Fibroblast of mammary gland (primary cell): ENCODE results near the gene CAPG.
"Not testable (repeated sequence)": the region's sequence is repeated elsewhere in the genome, so short reads cannot be mapped to it uniquely, and the experiment has no call there.

Source experiments
- DNase-seq: peaks from one replicate; pipeline ENCODE4 v3.0.0-alpha.2; 2010; ENCODE audit warnings: low read depth
- H3K4me3 ChIP-seq: 2 replicates; pipeline ENCODE4 v1.5.1; 2011; ENCODE audit warnings: low read depth, mild to moderate bottlenecking, low read length, moderate library complexity; ENCODE audit not compliant: control insufficient read depth
- TF ChIP-seq, protein P1 (sequence below): conservative IDR thresholded peaks from 2 replicates; pipeline ENCODE4 v1.5.1; 2011; ENCODE audit warnings: low read depth, low read length, inconsistent platforms; ENCODE audit not compliant: control insufficient read depth, insufficient read depth

The CAPG gene

DNA sequence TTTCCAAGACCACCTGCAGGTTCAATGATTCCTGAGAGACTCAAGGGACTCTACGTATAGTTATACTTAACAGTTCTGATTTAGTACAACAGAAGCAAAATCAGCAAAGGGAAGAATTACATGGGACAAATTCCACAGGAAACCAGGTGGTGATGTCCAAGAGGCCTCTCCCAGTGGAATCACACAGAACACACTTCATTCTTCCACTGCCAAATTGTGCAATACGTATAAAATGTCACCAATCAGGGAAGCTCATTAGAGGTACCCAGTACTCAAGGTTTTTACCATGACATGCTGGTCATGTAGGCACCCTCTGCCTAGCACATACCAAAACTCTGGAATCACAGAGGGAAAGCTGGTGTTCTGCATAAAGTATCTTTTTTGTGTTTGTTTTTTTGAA, 22.4 kb downstream of the CAPG start:
- TF ChIP-seq, protein P1, sequence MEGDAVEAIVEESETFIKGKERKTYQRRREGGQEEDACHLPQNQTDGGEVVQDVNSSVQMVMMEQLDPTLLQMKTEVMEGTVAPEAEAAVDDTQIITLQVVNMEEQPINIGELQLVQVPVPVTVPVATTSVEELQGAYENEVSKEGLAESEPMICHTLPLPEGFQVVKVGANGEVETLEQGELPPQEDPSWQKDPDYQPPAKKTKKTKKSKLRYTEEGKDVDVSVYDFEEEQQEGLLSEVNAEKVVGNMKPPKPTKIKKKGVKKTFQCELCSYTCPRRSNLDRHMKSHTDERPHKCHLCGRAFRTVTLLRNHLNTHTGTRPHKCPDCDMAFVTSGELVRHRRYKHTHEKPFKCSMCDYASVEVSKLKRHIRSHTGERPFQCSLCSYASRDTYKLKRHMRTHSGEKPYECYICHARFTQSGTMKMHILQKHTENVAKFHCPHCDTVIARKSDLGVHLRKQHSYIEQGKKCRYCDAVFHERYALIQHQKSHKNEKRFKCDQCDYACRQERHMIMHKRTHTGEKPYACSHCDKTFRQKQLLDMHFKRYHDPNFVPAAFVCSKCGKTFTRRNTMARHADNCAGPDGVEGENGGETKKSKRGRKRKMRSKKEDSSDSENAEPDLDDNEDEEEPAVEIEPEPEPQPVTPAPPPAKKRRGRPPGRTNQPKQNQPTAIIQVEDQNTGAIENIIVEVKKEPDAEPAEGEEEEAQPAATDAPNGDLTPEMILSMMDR = no peak
- no peak for DNase-seq

DNA sequence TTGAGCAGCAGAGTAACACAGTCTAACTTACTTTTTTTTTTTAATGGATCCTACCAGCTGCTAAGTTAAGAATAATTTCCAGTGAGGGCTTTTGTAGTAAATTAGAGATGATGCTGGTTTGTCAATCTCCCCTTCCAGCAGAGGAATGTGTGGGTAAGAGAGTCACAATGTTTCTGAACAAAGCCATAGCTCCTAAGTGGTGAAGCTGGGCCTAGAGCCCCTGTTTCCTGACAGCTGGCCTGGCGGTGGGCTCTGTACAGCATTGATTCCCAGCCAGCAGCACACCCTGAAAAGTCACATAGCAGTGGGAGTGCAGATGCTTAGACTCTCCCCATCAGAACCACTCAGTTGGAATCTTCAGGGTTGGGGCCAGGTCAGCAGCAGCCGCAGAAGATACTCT, 24.4 kb downstream of the CAPG start:
- no peak for DNase-seq
- TF ChIP-seq, protein P1 = no peak

More for the DNA sequence above, 22.4 kb downstream of the CAPG start:
- H3K4me3 ChIP-seq = no peak overlapping the region

DNA sequence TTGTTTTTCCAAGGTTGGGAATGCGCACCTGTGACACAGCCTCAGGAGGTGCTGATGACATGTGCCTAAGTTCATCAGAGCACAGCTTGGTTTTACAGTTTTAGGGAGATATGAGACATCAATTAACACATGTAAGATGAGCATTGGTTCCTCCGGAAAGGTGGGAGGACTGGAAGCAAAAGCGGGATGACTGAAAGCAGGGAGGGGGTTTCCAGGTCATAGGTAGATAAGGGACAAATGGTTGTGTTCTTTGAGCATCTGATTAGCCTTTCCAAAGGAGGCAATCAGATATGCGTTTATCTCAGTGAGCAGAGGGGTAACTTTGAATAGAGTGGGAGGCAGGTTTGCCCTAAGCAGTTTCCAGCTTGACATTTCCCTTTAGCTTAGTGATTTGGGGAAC, 26.3 kb downstream of the CAPG start:
- TF ChIP-seq, protein P1 = no peak
- H3K4me3 ChIP-seq = no peak overlapping the region
- no peak for DNase-seq

More for the DNA sequence above, 24.4 kb downstream of the CAPG start:
- no peak overlapping the region for H3K4me3 ChIP-seq

DNA sequence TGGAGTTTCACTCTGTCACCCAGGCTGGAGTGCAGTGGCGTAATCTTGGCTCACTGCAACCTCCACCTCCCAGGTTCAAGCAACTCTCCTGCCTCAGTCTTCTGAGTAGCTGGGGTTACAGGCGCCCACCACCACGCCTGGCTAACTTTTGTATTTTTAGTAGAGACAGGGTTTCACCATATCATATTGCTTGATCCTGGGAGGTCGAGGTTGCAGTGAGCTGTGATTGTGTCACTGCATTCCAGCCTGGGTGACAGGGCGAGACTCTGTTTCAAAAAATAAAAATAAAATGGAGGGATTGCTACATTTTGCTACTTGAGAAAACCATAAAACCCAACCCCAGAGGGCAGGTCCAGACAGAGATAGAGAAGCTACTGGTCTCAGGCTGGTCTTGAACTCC, 27.0 kb downstream of the CAPG start:
- peak; percentile 10 for DNase-seq
- H3K4me3 ChIP-seq = not testable (repeated sequence)

DNA sequence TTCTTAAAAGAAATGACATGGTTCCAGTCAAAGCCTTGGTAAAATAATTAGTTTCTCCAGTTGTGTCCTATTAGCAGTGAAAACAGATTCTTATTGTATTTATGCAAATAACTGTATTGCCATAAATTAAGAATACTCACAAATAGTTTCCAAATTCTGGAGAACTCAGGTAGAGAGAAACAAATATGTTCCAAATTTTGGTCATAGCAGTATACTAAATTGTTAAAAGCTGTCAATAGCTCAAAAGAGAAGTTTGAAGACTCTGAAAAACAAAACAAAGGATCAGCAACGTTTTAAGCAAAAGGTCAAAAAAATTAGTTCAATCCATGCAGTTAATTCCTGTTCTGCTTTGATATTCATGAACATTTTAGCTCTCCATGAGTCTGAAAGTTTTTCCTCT, 30.1 kb downstream of the CAPG start:
- DNase-seq = no peak
- H3K4me3 ChIP-seq = no peak overlapping the region
- TF ChIP-seq, protein P1 = no peak

DNA sequence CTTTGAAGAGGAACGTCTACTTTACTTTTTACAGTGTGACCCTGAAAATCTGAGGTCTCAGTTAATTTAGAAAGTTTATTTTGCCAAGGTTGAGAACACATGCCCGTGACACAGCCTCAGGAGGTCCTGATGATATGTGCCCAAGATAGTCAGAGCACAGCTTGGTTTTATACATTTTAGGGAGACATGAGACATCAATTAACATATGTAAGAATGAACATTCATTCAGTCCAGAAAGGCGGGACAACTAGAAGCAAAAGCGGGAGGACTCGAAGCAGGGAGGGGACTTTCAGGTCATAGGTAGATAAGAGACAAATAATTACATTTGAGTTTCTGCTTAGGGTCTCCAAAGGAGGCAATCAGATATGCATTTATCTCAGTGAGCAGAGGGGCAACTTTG, 31.9 kb downstream of the CAPG start:
- H3K4me3 ChIP-seq = no peak overlapping the region
- TF ChIP-seq, protein P1 = no peak
- DNase-seq = no peak

DNA sequence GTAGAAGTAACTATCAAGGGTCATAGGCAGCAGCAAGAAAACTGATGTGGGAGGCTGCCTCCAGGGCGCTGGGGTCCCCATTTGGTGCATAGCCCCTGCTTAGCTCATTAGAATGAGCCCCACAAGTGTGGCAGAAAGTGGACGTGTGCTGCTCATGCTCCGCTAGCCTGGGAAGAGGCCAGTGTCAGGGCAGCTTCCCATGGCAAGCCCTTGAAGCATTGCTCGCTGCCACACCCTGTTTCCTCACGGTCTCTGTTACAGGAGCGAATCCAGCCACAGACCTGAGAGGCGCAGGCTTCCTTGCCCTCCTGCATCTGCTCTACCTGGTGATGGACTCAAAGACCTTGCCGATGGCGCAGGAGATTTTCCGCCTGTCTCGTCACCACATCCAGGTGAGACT, 33.1 kb downstream of the CAPG start:
- TF ChIP-seq, protein P1 = no peak
- no peak for DNase-seq
- no peak overlapping the region for H3K4me3 ChIP-seq
